ENCODE results near the gene AP2A2.
A peak's percentile ranks its signal among the peaks of the same experiment; 100 is the strongest.

Gene AP2A2

DNA sequence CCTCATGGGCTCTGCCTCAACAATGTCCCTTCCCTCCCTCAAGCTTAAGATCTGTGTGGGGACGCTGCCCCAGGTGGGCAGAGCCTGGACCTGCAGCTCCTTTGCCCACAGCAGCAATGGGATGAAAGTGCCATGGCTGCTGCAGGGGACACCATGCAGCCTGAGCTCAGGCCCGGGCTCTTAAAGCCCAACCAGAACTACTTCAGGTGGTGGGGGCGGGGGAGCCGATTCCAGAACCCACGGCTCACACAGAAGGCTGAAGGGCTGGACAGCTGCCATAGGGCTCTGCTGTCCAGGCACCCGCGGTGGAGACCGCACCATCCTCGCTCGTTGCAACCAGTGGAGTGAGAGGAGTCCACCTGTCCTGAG, 27.5 kb upstream of the AP2A2 start:
- TF ChIP-seq, protein P1, sequence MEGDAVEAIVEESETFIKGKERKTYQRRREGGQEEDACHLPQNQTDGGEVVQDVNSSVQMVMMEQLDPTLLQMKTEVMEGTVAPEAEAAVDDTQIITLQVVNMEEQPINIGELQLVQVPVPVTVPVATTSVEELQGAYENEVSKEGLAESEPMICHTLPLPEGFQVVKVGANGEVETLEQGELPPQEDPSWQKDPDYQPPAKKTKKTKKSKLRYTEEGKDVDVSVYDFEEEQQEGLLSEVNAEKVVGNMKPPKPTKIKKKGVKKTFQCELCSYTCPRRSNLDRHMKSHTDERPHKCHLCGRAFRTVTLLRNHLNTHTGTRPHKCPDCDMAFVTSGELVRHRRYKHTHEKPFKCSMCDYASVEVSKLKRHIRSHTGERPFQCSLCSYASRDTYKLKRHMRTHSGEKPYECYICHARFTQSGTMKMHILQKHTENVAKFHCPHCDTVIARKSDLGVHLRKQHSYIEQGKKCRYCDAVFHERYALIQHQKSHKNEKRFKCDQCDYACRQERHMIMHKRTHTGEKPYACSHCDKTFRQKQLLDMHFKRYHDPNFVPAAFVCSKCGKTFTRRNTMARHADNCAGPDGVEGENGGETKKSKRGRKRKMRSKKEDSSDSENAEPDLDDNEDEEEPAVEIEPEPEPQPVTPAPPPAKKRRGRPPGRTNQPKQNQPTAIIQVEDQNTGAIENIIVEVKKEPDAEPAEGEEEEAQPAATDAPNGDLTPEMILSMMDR (IDR thresholded peaks at IDR 0.05; ENCODE audit: poor library complexity, severe bottlenecking) = peak; percentile 34
- H3K27me3 ChIP-seq (ENCODE audit: insufficient read depth, poor library complexity, severe bottlenecking) = no peaks in the 10 kb centered on the region
- H3K27ac ChIP-seq (ENCODE audit: poor library complexity, severe bottlenecking) = no peak overlapping the region
- no peaks in the 10 kb centered on the region for H3K4me1 ChIP-seq (ENCODE audit: insufficient read depth, poor library complexity, severe bottlenecking)
- H3K4me3 ChIP-seq (ENCODE audit: severe bottlenecking) = no peak overlapping the region
- peak; percentile 49; the same call in 2 of the 3 replicates for ATAC-seq (ENCODE audit: low read depth)
- H3K9me3 ChIP-seq (ENCODE audit: severe bottlenecking) = no peaks in the 10 kb centered on the region
- no peak for DNase-seq (ENCODE audit: low spot score)
- H3K36me3 ChIP-seq (ENCODE audit: low read depth) = peaks cover 45% of the 10 kb centered on the region

DNA sequence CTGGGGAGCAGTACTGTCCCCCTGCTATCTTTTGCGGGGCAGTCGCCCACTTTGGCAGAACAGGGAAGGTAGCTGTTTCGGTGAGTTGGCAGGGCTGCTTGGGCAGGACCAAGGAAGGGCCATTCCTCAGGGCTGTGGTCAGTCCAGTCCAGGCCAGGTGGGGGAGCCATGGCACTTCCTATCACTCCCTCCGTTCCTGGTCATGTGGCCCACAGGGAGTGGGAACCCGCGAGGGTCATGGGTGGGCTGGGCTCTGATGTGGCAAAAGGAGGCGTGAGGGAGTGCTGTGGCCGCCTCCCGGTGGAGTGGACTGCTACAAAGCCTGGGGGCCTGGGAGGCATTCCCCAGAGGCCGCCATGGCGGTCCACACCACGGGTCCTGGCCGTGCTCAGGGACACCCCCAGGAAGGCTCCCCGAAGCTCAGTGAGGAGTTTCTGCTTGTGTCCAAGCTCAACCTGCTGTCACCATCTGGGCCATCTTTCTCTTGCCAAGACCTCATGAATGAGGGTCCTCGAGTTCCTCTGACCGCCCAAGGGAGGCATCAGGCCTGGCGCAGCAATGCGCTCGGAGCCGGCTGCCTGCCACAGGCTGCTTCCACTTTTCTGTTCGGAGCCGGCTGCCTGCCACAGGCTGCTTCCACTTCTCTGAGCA, 27.0 kb upstream of the AP2A2 start:
- no peaks in the 10 kb centered on the region for H3K4me1 ChIP-seq (ENCODE audit: insufficient read depth, poor library complexity, severe bottlenecking)
- H3K9me3 ChIP-seq (ENCODE audit: severe bottlenecking) = no peaks in the 10 kb centered on the region
- ATAC-seq (ENCODE audit: low read depth) (peak; percentile 36; the same call in 1 of the 3 replicates), DNase-seq (ENCODE audit: low spot score) (no peak)
- H3K27me3 ChIP-seq (ENCODE audit: insufficient read depth, poor library complexity, severe bottlenecking) = no peaks in the 10 kb centered on the region
- H3K27ac ChIP-seq (ENCODE audit: poor library complexity, severe bottlenecking) = no peak overlapping the region
- TF ChIP-seq, protein P1 (IDR thresholded peaks at IDR 0.05; ENCODE audit: poor library complexity, severe bottlenecking) = no peak
- H3K36me3 ChIP-seq (ENCODE audit: low read depth) = peaks cover 48% of the 10 kb centered on the region
- H3K4me3 ChIP-seq (ENCODE audit: severe bottlenecking) = no peak overlapping the region

GRCh38 chr11:899724-900123, 25.9 kb upstream of the AP2A2 start:
- ATAC-seq (ENCODE audit: low read depth) (no peak), DNase-seq (ENCODE audit: low spot score) (no peak)
- H3K4me1 ChIP-seq (ENCODE audit: insufficient read depth, poor library complexity, severe bottlenecking) = no peaks in the 10 kb centered on the region
- no peaks in the 10 kb centered on the region for H3K27me3 ChIP-seq (ENCODE audit: insufficient read depth, poor library complexity, severe bottlenecking)
- peaks cover 55% of the 10 kb centered on the region for H3K36me3 ChIP-seq (ENCODE audit: low read depth)
- H3K9me3 ChIP-seq (ENCODE audit: severe bottlenecking) = no peaks in the 10 kb centered on the region
- H3K27ac ChIP-seq (ENCODE audit: poor library complexity, severe bottlenecking) = no peak overlapping the region
- no peak overlapping the region for H3K4me3 ChIP-seq (ENCODE audit: severe bottlenecking)
- TF ChIP-seq, protein P1 (IDR thresholded peaks at IDR 0.05; ENCODE audit: poor library complexity, severe bottlenecking) = no peak

- no peaks in the 10 kb centered on the region for H3K4me1 ChIP-seq (ENCODE audit: insufficient read depth, poor library complexity, severe bottlenecking)
- H3K27me3 ChIP-seq (ENCODE audit: insufficient read depth, poor library complexity, severe bottlenecking) = no peaks in the 10 kb centered on the region
- H3K9me3 ChIP-seq (ENCODE audit: severe bottlenecking) = no peaks in the 10 kb centered on the region
- TF ChIP-seq, protein P1 (IDR thresholded peaks at IDR 0.05; ENCODE audit: poor library complexity, severe bottlenecking) = no peak
- no peak overlapping the region for H3K27ac ChIP-seq (ENCODE audit: poor library complexity, severe bottlenecking)
- no peak overlapping the region for H3K4me3 ChIP-seq (ENCODE audit: severe bottlenecking)
- H3K36me3 ChIP-seq (ENCODE audit: low read depth) = peaks cover 59% of the 10 kb centered on the region
- DNase-seq (ENCODE audit: low spot score) (no peak), ATAC-seq (ENCODE audit: low read depth) (no peak)
These were observed 25.1 kb upstream of the AP2A2 start for GRCh38 chr11:900545-900944.

DNA sequence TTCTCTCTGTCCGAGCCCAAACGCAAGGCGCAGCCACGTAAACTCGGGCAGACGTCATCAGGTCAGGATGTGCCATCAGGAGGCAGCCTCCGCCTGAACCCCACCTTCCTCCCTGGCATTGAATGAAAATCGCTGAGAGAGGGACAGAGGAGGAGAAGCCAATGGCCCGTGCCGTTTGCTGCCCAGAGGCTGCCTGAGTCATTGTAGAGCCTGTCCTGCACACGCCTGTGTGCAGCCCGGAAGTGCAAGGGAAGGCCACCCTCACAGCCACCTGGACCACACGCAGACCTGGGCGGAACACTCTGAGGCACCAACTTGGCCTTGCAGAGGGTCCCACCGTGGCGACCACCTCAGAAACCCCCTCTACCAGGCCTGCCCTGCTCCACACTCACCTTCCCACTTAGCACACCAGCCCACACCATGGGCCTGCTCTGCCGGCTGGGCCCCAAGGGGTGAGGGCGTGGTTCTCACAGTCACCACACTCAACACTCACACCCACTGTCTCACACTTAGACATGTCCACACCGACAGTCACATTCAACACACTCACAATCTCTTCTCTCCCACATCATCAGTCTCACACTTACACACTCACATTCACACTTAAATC, 24.1 kb upstream of the AP2A2 start:
- H3K9me3 ChIP-seq (ENCODE audit: severe bottlenecking) = no peaks in the 10 kb centered on the region
- H3K4me3 ChIP-seq (ENCODE audit: severe bottlenecking) = no peak overlapping the region
- H3K27me3 ChIP-seq (ENCODE audit: insufficient read depth, poor library complexity, severe bottlenecking) = no peaks in the 10 kb centered on the region
- no peaks in the 10 kb centered on the region for H3K4me1 ChIP-seq (ENCODE audit: insufficient read depth, poor library complexity, severe bottlenecking)
- ATAC-seq (ENCODE audit: low read depth) (no peak), DNase-seq (ENCODE audit: low spot score) (no peak)
- TF ChIP-seq, protein P1 (IDR thresholded peaks at IDR 0.05; ENCODE audit: poor library complexity, severe bottlenecking) = no peak
- peaks cover 59% of the 10 kb centered on the region for H3K36me3 ChIP-seq (ENCODE audit: low read depth)
- H3K27ac ChIP-seq (ENCODE audit: poor library complexity, severe bottlenecking) = no peak overlapping the region
